Keratinocyte (primary cell): ENCODE measurements around the gene HOXB4. TPM values are rescaled to one million over a fixed set of nuclear protein-coding genes. Genes with fewer than 3 reads are reported as not detected.

Experiments
- DNase-seq: peaks from one replicate; pipeline ENCODE4 v3.0.0-alpha.2; 2011; ENCODE audit warnings: low read depth, missing footprints, low spot score
- FAIRE-seq: peaks from 2 replicates; lab custom pipeline; 2011; peaks lifted over from hg19 to GRCh38; lab: Jason Lieb, UNC
- H2AFZ ChIP-seq: 2 replicates; pipeline ENCODE4 v1.6.0; 2012; ENCODE audit warnings: low read length, control low read depth, inconsistent platforms; ENCODE audit not compliant: control insufficient read depth
- H3K27ac ChIP-seq: 2 replicates; pipeline ENCODE4 v1.5.1; 2011; ENCODE audit warnings: low read length; ENCODE audit not compliant: control insufficient read depth, insufficient read depth
- H3K27me3 ChIP-seq: 3 replicates; pipeline ENCODE4 v1.6.0; 2011; ENCODE audit warnings: low read length; ENCODE audit not compliant: control insufficient read depth, insufficient read depth; ENCODE audit errors: extremely low read depth
- H3K36me3 ChIP-seq, 2 experiments: 2 replicates in 1 of 2; 3 replicates in 1 of 2; pipeline ENCODE4 v1.5.1; 2011; ENCODE audit warnings: low read length in 2 of 2, mild to moderate bottlenecking in 1 of 2; ENCODE audit not compliant: control insufficient read depth in 2 of 2, insufficient read depth in 2 of 2; ENCODE audit errors: extremely low read depth in 1 of 2
- H3K4me1 ChIP-seq: 3 replicates; pipeline ENCODE4 v1.5.1; 2011; ENCODE audit warnings: low read length; ENCODE audit not compliant: control insufficient read depth, insufficient read depth; ENCODE audit errors: extremely low read depth
- H3K4me2 ChIP-seq: 3 replicates; pipeline ENCODE4 v1.6.0; 2011; ENCODE audit warnings: low read depth, low read length; ENCODE audit not compliant: control insufficient read depth, insufficient read depth; ENCODE audit errors: extremely low read depth
- H3K4me3 ChIP-seq, 3 experiments: fragments of 200-600 bp in 1 of 3; sonication (generic) in 1 of 3; 2 replicates in 2 of 3; 3 replicates in 1 of 3; pipeline ENCODE4 v1.5.1; 2011 to 2016; ENCODE audit warnings: low read length in 3 of 3, mild to moderate bottlenecking in 3 of 3, control low read depth in 2 of 3, inconsistent platforms in 1 of 3, low read depth in 1 of 3, mixed read lengths in 1 of 3, mixed run types in 1 of 3, moderate library complexity in 1 of 3; ENCODE audit not compliant: control insufficient read depth in 2 of 3, insufficient read depth in 2 of 3; ENCODE audit errors: extremely low read depth in 1 of 3
- H3K79me2 ChIP-seq: 2 replicates; pipeline ENCODE4 v1.6.0; 2012; ENCODE audit warnings: low read length; ENCODE audit not compliant: control insufficient read depth, insufficient read depth
- H3K9ac ChIP-seq: 3 replicates; pipeline ENCODE4 v1.6.0; 2011; ENCODE audit warnings: low read length; ENCODE audit not compliant: control insufficient read depth, insufficient read depth; ENCODE audit errors: extremely low read depth
- H3K9me1 ChIP-seq: 3 replicates; pipeline ENCODE4 v1.6.0; 2011; ENCODE audit warnings: low read length; ENCODE audit not compliant: control insufficient read depth, insufficient read depth; ENCODE audit errors: extremely low read depth
- H3K9me3 ChIP-seq: 2 replicates; pipeline ENCODE4 v1.5.1; 2012; ENCODE audit warnings: low read depth, low read length; ENCODE audit not compliant: control insufficient read depth
- H4K20me1 ChIP-seq: 3 replicates; pipeline ENCODE4 v1.6.0; 2011; ENCODE audit warnings: low read length; ENCODE audit not compliant: control insufficient read depth, insufficient read depth; ENCODE audit errors: extremely low read depth
- CTCF ChIP-seq, 3 experiments: IDR thresholded peaks in 1 of 3; conservative IDR thresholded peaks in 1 of 3; optimal IDR thresholded peaks in 1 of 3; 2 replicates in 2 of 3; 3 replicates in 1 of 3; pipeline versions ENCODE3 to v1.5.1; 2011; ENCODE audit warnings: low read length in 3 of 3, mild to moderate bottlenecking in 3 of 3, moderate library complexity in 2 of 3, control low read depth in 1 of 3, inconsistent platforms in 1 of 3; ENCODE audit not compliant: insufficient read depth in 2 of 3; ENCODE audit errors: extremely low read depth in 1 of 3
- EZH2 ChIP-seq: IDR thresholded peaks from one replicate; pipeline ENCODE4 v1.6.1; 2012; ENCODE audit warnings: inconsistent platforms, mild to moderate bottlenecking, low read length, moderate library complexity
- dilution Hi-C: fragments of 300-500 bp; cut with MboI; formaldehyde crosslinking; loops from one replicate; pipeline ENCODE4 v1.7.0; 2020; ENCODE audit warnings: low sequenced_read_pairs; ENCODE audit not compliant: extremely low pct_ligation_motif_present
- polyA minus RNA-seq, 3 experiments: library from RNA; depleted of rRNA, polyadenylated mRNA; stranded (reverse); fragments of >200 nt; gene quantifications; 1 replicate in 1 of 3; 2 replicates in 1 of 3; 3 replicates in 1 of 3; pipeline ENCODE4 v1.2.3, GENCODE V29; 2011
- polyA plus RNA-seq, 5 experiments: library from polyadenylated mRNA; depleted of rRNA in 3 of 5; stranded (reverse) in 3 of 5; stranded (forward) in 1 of 5; unstranded in 1 of 5; fragments of >200 nt; gene quantifications; 1 replicate in 1 of 5; 2 replicates in 3 of 5; 3 replicates in 1 of 5; pipeline versions ENCODE4 v1.2.1 to v1.2.3, GENCODE V29; 2011 to 2012; ENCODE audit warnings: missing spikeins in 2 of 5, low read depth in 1 of 5, low replicate concordance in 1 of 5

The HOXB4 gene
- polyA plus RNA-seq (0.46 to 0.89 TPM (median 0.59 TPM) in 3 replicates), polyA minus RNA-seq (0.19 to 0.92 TPM (median 0.30 TPM) in 3 replicates)
- 0.11 TPM for polyA plus RNA-seq (2011; ENCODE audit: low read depth)
- 0.46 and 0.55 TPM in 2 replicates for polyA plus RNA-seq (2011; cell fraction: cytosol; rRNA removed)
- 1.4 and 1.8 TPM in 2 replicates for polyA plus RNA-seq (2011; cell fraction: nucleus; rRNA removed)
- polyA plus RNA-seq (2012; ENCODE audit: low replicate concordance) = 0.30 and 1.2 TPM in 2 replicates
- polyA minus RNA-seq (2011; cell fraction: cytosol; rRNA and poly(A)+ RNA removed) = not detected
- 0.21 and 0.70 TPM in 2 replicates for polyA minus RNA-seq (2011; cell fraction: nucleus; rRNA and poly(A)+ RNA removed)

GRCh38 chr17:48577946-48578615 is at the start of gene HOXB4:
TSS of gene HOXB4 (minus strand) at chr17:48578350. CDS start at chr17:48578319, 31 bp downstream.
- Histone ChIP-seq H3K79me2 (no peaks in the 10 kb centered on the region), H3K27me3 (peaks cover 89% of the 10 kb centered on the region), H3K4me3 (peak within 1 kb of the TSS; percentile 58 to 76 (median 65)), H2AFZ (peak within 1 kb of the TSS; percentile 60), H3K9ac (peak within 1 kb of the TSS; percentile 58), H3K27ac (no peak within 1 kb of the TSS), H4K20me1 (no peaks in the 10 kb centered on the region), H3K4me1 (peaks cover 27% of the 10 kb centered on the region), H3K36me3 (peaks cover 0 to 2% of the 10 kb centered on the region in 2 experiments), H3K9me3 (no peaks in the 10 kb centered on the region), H3K9me1 (no peaks in the 10 kb centered on the region), H3K4me2 (peak within 1 kb of the TSS; percentile 85)
- DNase-seq = no peak
- dilution Hi-C loops = no loop called here
- no peak for FAIRE-seq
- no peak for TF ChIP-seq CTCF (optimal IDR thresholded peaks at IDR 0.05 in 1 of 3, IDR thresholded peaks at IDR 0.05 in 1 of 3, conservative IDR thresholded peaks at IDR 0.05 in 1 of 3; ENCODE audit: extremely low read depth in 1 of 3, insufficient read depth in 2 of 3, low read length in 3 of 3)
- no peak for TF ChIP-seq EZH2

- no peak for FAIRE-seq
- Histone ChIP-seq H4K20me1 (peaks cover 5% of the 10 kb centered on the region), H3K4me2 (no peak overlapping the region), H2AFZ (no peak overlapping the region), H3K9me3 (no peaks in the 10 kb centered on the region), H3K4me1 (peaks cover 3% of the 10 kb centered on the region), H3K27me3 (peaks cover 100% of the 10 kb centered on the region), H3K9me1 (no peaks in the 10 kb centered on the region), H3K79me2 (no peaks in the 10 kb centered on the region), H3K27ac (no peak overlapping the region), H3K4me3 (no peak overlapping the region), H3K36me3 (no peaks in the 10 kb centered on the region), H3K9ac (no peak overlapping the region)
- TF ChIP-seq CTCF (optimal IDR thresholded peaks at IDR 0.05 in 1 of 3, IDR thresholded peaks at IDR 0.05 in 1 of 3, conservative IDR thresholded peaks at IDR 0.05 in 1 of 3; ENCODE audit: extremely low read depth in 1 of 3, insufficient read depth in 2 of 3, low read length in 3 of 3) (no peak), EZH2 (no peak)
- dilution Hi-C loops = no loop called here
- DNase-seq = no peak
Measured at GRCh38 chr17:48627118-48627597, 49.0 kb upstream of the HOXB4 start.
